Brain microvascular endothelial cell (primary cell): ENCODE measurements around the gene IL16.

Source experiments
- DNase-seq: peaks from one replicate; pipeline ENCODE4 v3.0.0-alpha.2; 2020
- H3K27ac ChIP-seq: fragments of 250-450 bp; sonication (Bioruptor Pico); 2 replicates; pipeline ENCODE4 v1.5.1; 2020; ENCODE audit warnings: mild to moderate bottlenecking, moderate library complexity
- H3K27me3 ChIP-seq: fragments of 250-450 bp; sonication (Bioruptor Pico); replicated peaks from 2 replicates; pipeline ENCODE4 v1.5.1; 2020; ENCODE audit warnings: mild to moderate bottlenecking
- H3K36me3 ChIP-seq: fragments of 250-450 bp; sonication (Bioruptor Pico); replicated peaks from 2 replicates; pipeline ENCODE4 v1.5.1; 2020; ENCODE audit warnings: mild to moderate bottlenecking
- H3K4me3 ChIP-seq: 2 replicates; pipeline ENCODE4 v1.5.1; 2011; ENCODE audit warnings: low read depth, mild to moderate bottlenecking, control low read depth, low read length, moderate library complexity
- in situ Hi-C: cut with HindIII; loops from 2 replicates; pipeline ENCODE4 v1.10.0; 2017; ENCODE audit warnings: low sequenced_read_pairs, low pct_ligation_motif_present
- TF ChIP-seq, protein P1 (sequence below): IDR thresholded peaks from 2 replicates; pipeline ENCODE4 v1.5.1; 2011; ENCODE audit warnings: low read depth, mild to moderate bottlenecking, moderate library complexity, low read length, control low read depth, inconsistent platforms; ENCODE audit errors: missing control alignments

IL16 gene

DNA sequence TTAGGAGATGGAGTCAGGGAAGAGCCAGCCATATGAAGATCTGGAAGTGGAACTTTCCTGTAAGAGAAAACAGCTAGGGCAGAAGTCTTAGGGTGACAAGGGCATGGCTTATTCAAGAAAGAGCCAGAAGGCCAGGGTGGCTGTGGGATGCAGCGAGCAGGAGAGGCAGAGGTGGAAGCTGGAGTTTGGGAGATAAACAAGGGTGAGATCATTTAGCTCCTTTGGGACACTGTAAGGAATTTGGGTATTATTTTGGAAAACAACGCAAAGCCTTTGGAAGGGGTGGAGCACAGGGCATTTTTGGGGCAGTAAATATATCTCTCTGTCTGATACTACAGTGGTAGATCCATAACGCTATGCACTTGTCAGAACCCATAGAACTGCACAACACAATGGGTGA, 5.0 kb upstream of the IL16 start:
- DNase-seq, result no peak
- Histone ChIP-seq H3K4me3 (no peak overlapping the region), H3K27ac (no peak overlapping the region), H3K27me3 (no peaks in the 10 kb centered on the region), H3K36me3 (no peaks in the 10 kb centered on the region)
- in situ Hi-C loops, result no loop called here
- TF ChIP-seq, protein P1, sequence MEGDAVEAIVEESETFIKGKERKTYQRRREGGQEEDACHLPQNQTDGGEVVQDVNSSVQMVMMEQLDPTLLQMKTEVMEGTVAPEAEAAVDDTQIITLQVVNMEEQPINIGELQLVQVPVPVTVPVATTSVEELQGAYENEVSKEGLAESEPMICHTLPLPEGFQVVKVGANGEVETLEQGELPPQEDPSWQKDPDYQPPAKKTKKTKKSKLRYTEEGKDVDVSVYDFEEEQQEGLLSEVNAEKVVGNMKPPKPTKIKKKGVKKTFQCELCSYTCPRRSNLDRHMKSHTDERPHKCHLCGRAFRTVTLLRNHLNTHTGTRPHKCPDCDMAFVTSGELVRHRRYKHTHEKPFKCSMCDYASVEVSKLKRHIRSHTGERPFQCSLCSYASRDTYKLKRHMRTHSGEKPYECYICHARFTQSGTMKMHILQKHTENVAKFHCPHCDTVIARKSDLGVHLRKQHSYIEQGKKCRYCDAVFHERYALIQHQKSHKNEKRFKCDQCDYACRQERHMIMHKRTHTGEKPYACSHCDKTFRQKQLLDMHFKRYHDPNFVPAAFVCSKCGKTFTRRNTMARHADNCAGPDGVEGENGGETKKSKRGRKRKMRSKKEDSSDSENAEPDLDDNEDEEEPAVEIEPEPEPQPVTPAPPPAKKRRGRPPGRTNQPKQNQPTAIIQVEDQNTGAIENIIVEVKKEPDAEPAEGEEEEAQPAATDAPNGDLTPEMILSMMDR, result no peak

DNA sequence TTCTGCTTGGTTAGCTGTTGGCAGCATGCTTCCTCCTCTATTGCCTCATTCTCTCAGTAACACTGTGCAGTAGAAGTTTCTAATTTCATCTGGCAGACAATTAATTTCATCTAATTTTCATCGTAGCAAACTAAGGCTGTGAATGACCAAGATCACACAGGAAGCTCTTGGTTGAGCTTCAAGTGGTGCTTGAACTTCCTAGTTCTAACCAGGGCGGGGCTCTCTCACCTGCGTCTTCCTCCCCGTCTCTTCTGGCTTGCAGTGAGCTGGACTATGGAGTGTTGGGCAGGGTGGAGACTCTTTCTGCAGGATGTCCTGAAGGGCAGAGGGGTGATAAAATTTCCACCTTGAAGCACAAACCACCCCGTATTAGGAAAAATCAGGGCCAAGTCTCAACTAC, 2.0 kb upstream of the IL16 start:
- in situ Hi-C loops, result no loop called here
- Histone ChIP-seq H3K36me3 (no peaks in the 10 kb centered on the region), H3K27ac (no peak overlapping the region), H3K4me3 (no peak overlapping the region), H3K27me3 (no peaks in the 10 kb centered on the region)
- TF ChIP-seq, protein P1, result no peak
- no peak for DNase-seq

DNA sequence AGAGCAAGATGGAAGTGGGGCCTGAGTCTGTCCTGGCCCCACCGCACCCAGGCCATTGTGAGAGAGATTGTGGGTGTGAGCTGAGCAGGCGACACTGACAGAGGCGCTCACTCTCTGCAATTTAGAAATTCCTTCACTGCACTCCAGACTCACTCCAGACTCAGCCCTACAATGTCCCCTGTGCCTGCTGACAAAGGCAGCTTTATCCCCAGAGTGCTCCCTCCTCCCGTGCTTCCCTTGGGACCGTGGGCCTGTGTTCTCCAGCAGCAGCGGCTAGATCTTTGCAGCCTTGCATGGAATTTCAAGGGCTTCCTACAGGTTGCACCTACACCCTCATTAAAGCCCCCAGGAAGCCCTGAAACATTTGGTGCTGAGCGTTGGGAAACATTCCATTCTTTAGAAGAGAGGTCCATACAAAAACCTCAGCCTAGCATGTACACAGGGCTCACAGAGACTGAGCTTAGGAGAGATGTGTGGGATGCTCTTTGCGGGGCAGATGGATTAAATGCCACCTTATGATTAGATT, 1.3 kb upstream of the IL16 start:
- no peaks in the 10 kb centered on the region for H3K27me3 ChIP-seq
- no peak overlapping the region for H3K27ac ChIP-seq
- DNase-seq, result no peak
- no peaks in the 10 kb centered on the region for H3K36me3 ChIP-seq
- in situ Hi-C loops, result no loop called here
- TF ChIP-seq, protein P1, result no peak
- no peak overlapping the region for H3K4me3 ChIP-seq

DNA sequence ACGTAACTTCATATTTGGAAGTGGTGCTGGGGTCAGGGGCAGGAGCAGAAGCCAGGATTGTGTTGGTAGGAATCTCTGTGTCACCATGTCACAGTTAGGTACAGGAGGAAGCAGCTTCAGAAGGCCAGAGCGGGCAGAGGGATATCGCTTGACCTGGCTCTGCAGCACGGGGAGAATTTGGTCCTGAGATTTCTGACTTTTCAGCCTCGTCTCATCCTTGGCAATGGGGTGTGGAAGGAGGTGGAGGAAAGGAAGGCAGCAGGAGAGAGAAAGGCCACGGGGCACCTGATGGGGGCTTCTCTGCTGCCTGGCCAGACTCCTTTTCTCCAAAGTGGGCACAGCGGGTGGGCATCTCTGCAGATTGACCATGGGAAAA, 564 bp downstream of the IL16 start:
- Histone ChIP-seq H3K4me3 (no peak overlapping the region), H3K36me3 (no peaks in the 10 kb centered on the region), H3K27me3 (no peaks in the 10 kb centered on the region), H3K27ac (no peak overlapping the region)
- DNase-seq, result no peak
- in situ Hi-C loops, result no loop called here
- TF ChIP-seq, protein P1, result no peak

DNA sequence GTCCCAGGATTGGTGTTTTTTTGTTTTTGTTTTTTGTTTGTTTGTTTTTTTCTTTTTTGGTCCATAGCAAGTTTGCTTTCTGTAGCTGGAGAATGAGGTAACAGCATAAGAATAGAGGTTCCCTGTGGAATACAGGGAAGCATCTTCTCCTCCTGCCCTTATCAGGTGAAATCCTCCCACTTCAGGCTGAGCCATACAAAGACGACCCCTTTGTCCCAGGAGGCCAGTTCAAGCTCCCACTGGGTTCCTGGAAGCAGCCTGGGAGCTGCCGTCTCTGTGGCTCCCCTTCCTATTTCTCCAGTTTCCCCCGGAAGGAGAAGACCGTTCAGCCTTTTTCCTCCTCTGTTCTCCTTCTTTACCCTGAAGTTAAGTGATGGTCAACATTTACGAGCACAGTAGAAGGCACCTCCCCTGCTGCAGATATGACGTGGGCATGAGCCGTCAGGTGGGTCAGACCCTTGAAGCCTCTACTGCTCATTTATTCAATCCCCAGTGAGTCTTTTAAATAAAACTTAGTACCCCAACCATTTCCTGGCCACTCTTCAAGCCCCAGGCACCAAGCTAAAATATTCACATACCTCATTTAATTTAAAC, 1.1 kb downstream of the IL16 start:
- no peak overlapping the region for H3K4me3 ChIP-seq
- in situ Hi-C loops, result no loop called here
- no peaks in the 10 kb centered on the region for H3K36me3 ChIP-seq
- DNase-seq, result no peak
- H3K27me3 ChIP-seq, result no peaks in the 10 kb centered on the region
- no peak overlapping the region for H3K27ac ChIP-seq
- TF ChIP-seq, protein P1, result no peak
